ENCODE data around the gene ASH1L.
"Not testable (repeated sequence)": the region's sequence is repeated elsewhere in the genome, so short reads cannot be mapped to it uniquely, and the experiment has no call there.

The ASH1L gene

GRCh38 chr1:155553349-155553748 is 9.3 kb downstream of the ASH1L start:
- DNase-seq: no peak

GRCh38 chr1:155548706-155549105 is 13.9 kb downstream of the ASH1L start:
- DNase-seq: no peak

- DNase-seq: no peak
These were observed 22.4 kb downstream of the ASH1L start for GRCh38 chr1:155540000-155540874.

- DNase-seq: no peak
These were observed 25.4 kb downstream of the ASH1L start for GRCh38 chr1:155537193-155537592.

- DNase-seq: no peak
These were observed 31.0 kb downstream of the ASH1L start for GRCh38 chr1:155531624-155532023.

- DNase-seq: no peak
These were observed 32.7 kb downstream of the ASH1L start for GRCh38 chr1:155529929-155530328.

- DNase-seq: no peak
These were observed 33.5 kb downstream of the ASH1L start for GRCh38 chr1:155529109-155529508.

- no peak for DNase-seq
These were observed 34.9 kb downstream of the ASH1L start for GRCh38 chr1:155527677-155528076.

GRCh38 chr1:155526356-155526755 is 36.2 kb downstream of the ASH1L start:
- no peak for DNase-seq

GRCh38 chr1:155522069-155522468 is 40.5 kb downstream of the ASH1L start:
- DNase-seq: no peak

- no peak for DNase-seq
These were observed 44.1 kb downstream of the ASH1L start for GRCh38 chr1:155518484-155518883.

- no peak for DNase-seq
These were observed 47.9 kb downstream of the ASH1L start for GRCh38 chr1:155514582-155515187.

GRCh38 chr1:155513300-155513916 is 49.2 kb downstream of the ASH1L start:
- DNase-seq: no peak

- DNase-seq: not testable (repeated sequence)
These were observed 51.2 kb downstream of the ASH1L start for GRCh38 chr1:155511385-155511784.

GRCh38 chr1:155509064-155509463 is 53.5 kb downstream of the ASH1L start:
- DNase-seq: no peak

GRCh38 chr1:155507945-155508344 is 54.7 kb downstream of the ASH1L start:
- DNase-seq: no peak

GRCh38 chr1:155505963-155506362 is 56.6 kb downstream of the ASH1L start:
- not testable (repeated sequence) for DNase-seq

GRCh38 chr1:155504207-155504606 is 58.4 kb downstream of the ASH1L start:
- no peak for DNase-seq

- DNase-seq: no peak
These were observed 62.5 kb downstream of the ASH1L start for GRCh38 chr1:155499953-155500639.

GRCh38 chr1:155499263-155499662 is 63.3 kb downstream of the ASH1L start:
- DNase-seq: no peak

- not testable (repeated sequence) for DNase-seq
These were observed 69.0 kb downstream of the ASH1L start for GRCh38 chr1:155493595-155493994.

- DNase-seq: not testable (repeated sequence)
These were observed 74.2 kb downstream of the ASH1L start for GRCh38 chr1:155488419-155488818.

- no peak for DNase-seq
These were observed 75.1 kb downstream of the ASH1L start for GRCh38 chr1:155487541-155487940.
